ENCODE results near the gene LHX4. TPM values are rescaled to one million over a fixed set of nuclear protein-coding genes. Genes with fewer than 3 reads are reported as not detected.

Gene LHX4
- not detected in 2 replicates for polyA plus RNA-seq

GRCh38 chr1:180229483-180230415 lies at the start of gene LHX4:
Gene LHX4 (plus strand): TSS chr1:180230264. CDS start chr1:180230530, 266 bp downstream.

Other genes starting within 250 kb of the LHX4 start
- gene QSOX1, start 75.4 kb upstream of the LHX4 start, polyA plus RNA-seq = 33.0 and 65.4 TPM in 2 replicates

Measured in Purkinje cell (primary cell).